Ovary (tissue), 9 donors: ENCODE results near the gene ZMIZ1. TPM values are rescaled to one million over a fixed set of nuclear protein-coding genes. Genes with fewer than 3 reads are reported as not detected.

Experiments used
- DNase-seq, 5 donors: peaks; one replicate each; pipeline ENCODE4 v3.0.0-alpha.2; 2019 to 2020
- H3K27ac ChIP-seq, 2 donors: fragments of 200-600 bp; one replicate each; pipeline versions ENCODE4 v1.5.1 to v1.8.0; 2019 to 2022
- H3K27me3 ChIP-seq: fragments of 200-600 bp; one replicate; pipeline ENCODE4 v1.8.0; 2022
- H3K36me3 ChIP-seq: fragments of 200-600 bp; sonication (generic); one replicate; pipeline ENCODE4 v1.5.1; 2019
- H3K4me1 ChIP-seq: one replicate; pipeline ENCODE4 v1.8.1; 2013; ENCODE audit warnings: mild to moderate bottlenecking, moderate library complexity; ENCODE audit not compliant: insufficient read depth
- H3K4me3 ChIP-seq: fragments of 200-600 bp; sonication (generic); one replicate; pipeline ENCODE4 v1.5.1; 2017
- H3K9me3 ChIP-seq, 2 donors: fragments of 200-600 bp in 1 of 2; sonication (generic) in 1 of 2; one replicate each; pipeline versions ENCODE4 v1.5.1 to v1.8.1; 2013 to 2019; ENCODE audit warnings: mild to moderate bottlenecking in 1 of 2, moderate library complexity in 1 of 2
- EP300 ChIP-seq: sonication (generic); formaldehyde crosslinking; IDR thresholded peaks from one replicate; pipeline ENCODE4 v1.6.1; 2017; ENCODE audit warnings: antibody characterized with exemption
- POLR2A ChIP-seq: fragments of 450-650 bp; IDR thresholded peaks from one replicate; pipeline ENCODE4 v1.6.1; 2017; ENCODE audit warnings: antibody characterized with exemption, mild to moderate bottlenecking, moderate library complexity
- WGBS, 3 donors: extraction: QIAGEN DNeasy Blood & Tissue Kit in 1 of 3; methylation state at CpG; one replicate each; pipeline versions ENCODE4 v1.1.5 to v1.1.7; 2013 to 2017; 5-methylcytosine and 5-hydroxymethylcytosine counted together
- intact Hi-C, 4 donors: fragments of 100-400 bp; cut with DNase I; formaldehyde crosslinking; loops; one replicate each; pipeline versions ENCODE4 v1.11.0 to v1.15.1; 2022 to 2023
- polyA plus RNA-seq, 2 donors: library from polyadenylated mRNA; stranded (reverse); fragments of 200-250 nt in 1 of 2; fragments of 350-450 nt in 1 of 2; fragmentation: Illumina TruSeq in 1 of 2; extraction: RNeasy Lipid Tissue Mini Kit (QIAGEN cat#74804) in 1 of 2; gene quantifications; one replicate each; pipeline ENCODE4 v1.2.3, GENCODE V29; 2013 to 2014
- total RNA-seq, 7 donors: library from RNA; depleted of rRNA in 2 of 7; stranded (reverse); fragments of >200 nt in 2 of 7; fragmentation: NEBNext Ultra II Directional in 3 of 7; extraction: Animal tissue kit (Norgen Biotek cat#: 25700) in 3 of 7; gene quantifications; one replicate each; pipeline versions ENCODE4 v1.1.0 to v1.2.4, GENCODE V29; 2016 to 2023
- TF ChIP-seq, protein P1 (sequence below), 3 donors: fragments of 450-650 bp in 2 of 3; fragments of 200-600 bp in 1 of 3; IDR thresholded peaks; one replicate each; pipeline versions ENCODE4 v1.5.1 to v1.8.0; 2016 to 2022; ENCODE audit warnings: antibody characterized with exemption in 3 of 3, mild to moderate bottlenecking in 1 of 3
- donor health status: DM: no; HTN: no; CAD: no; lungs with moderate emphysema.
- donor health status: DM: no; HTN: no; CAD: no.
- donor health status: Bipolar disorder and iron deficiency.
- donor health status: DM: yes; HTN: yes; CAD: no.
- donor health status: DM: no; HTN: no; CAD: no.
- donor health status: DM: yes; HTN: yes; CAD: no.

Gene ZMIZ1
- total and polyA plus RNA-seq, 9 donors: 30.3 to 117 (median 69.1) TPM

DNA sequence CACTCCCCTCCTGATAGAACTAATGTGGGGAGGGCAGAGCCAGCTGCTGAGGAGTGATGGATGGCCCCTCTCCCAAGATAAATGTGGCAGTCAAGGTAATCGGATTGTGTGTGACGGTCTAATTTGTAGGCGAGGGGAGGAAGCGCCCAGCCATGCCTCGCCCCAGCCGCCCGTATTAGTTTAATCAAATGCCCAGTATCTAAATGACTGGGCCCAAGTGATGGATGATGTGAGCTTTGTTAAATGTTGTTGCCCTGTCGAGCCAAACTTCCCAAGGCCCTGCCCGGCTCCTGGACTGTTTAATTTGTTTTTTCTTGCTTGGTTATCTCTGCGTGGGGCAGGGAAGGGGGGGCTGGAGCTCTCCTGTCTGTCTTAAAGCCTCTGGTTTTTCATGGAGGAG, 190.1 kb downstream of the ZMIZ1 start:
- no peaks in the 10 kb centered on the region for H3K36me3 ChIP-seq
- H3K4me3 ChIP-seq: no peak overlapping the region
- intact Hi-C loops: no loop called here
- H3K27me3 ChIP-seq: no peaks in the 10 kb centered on the region
- no peak for TF ChIP-seq EP300
- TF ChIP-seq POLR2A: no peak
- TF ChIP-seq, protein P1, sequence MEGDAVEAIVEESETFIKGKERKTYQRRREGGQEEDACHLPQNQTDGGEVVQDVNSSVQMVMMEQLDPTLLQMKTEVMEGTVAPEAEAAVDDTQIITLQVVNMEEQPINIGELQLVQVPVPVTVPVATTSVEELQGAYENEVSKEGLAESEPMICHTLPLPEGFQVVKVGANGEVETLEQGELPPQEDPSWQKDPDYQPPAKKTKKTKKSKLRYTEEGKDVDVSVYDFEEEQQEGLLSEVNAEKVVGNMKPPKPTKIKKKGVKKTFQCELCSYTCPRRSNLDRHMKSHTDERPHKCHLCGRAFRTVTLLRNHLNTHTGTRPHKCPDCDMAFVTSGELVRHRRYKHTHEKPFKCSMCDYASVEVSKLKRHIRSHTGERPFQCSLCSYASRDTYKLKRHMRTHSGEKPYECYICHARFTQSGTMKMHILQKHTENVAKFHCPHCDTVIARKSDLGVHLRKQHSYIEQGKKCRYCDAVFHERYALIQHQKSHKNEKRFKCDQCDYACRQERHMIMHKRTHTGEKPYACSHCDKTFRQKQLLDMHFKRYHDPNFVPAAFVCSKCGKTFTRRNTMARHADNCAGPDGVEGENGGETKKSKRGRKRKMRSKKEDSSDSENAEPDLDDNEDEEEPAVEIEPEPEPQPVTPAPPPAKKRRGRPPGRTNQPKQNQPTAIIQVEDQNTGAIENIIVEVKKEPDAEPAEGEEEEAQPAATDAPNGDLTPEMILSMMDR (IDR thresholded peaks at IDR 0.05): no peak
- peaks cover 16% of the 10 kb centered on the region for H3K4me1 ChIP-seq
- no peak for DNase-seq
- peak overlapping the region in 1 of 2 donors; percentile 21 for H3K27ac ChIP-seq
- H3K9me3 ChIP-seq: no peaks in the 10 kb centered on the region
- 54 to 77% (median 66%) methylated on average over 10 of the region's 10 CpGs for WGBS, 3 donors

DNA sequence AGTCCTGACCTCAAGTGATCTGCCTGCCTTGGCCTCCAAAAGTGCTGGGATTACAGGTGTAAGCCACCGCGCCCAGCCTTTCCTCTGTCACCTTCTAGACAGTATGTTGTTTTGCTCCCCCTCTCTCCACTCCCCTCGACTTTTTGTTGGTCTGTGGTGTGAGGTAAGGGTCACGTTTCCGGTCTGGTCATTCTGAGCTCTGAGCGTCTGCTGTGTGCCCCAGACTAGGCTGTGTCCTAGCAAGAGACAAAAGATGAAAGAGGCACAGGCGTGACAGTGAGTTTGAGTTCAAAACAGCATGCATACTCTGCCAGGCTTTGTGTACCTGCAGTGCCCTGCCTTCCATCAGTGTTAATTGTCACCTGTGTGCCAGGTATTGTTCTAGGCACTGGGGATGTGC, 191.1 kb downstream of the ZMIZ1 start:
- 84 to 89% (median 86%) methylated on average over 7 of the region's 7 CpGs for WGBS, 3 donors
- Histone ChIP-seq H3K36me3 (no peaks in the 10 kb centered on the region), H3K4me1 (peaks cover 16% of the 10 kb centered on the region), H3K4me3 (no peak overlapping the region), H3K27me3 (no peaks in the 10 kb centered on the region), H3K9me3 (no peaks in the 10 kb centered on the region), H3K27ac (no peak overlapping the region)
- TF ChIP-seq EP300 (no peak), POLR2A (no peak)
- TF ChIP-seq, protein P1 (IDR thresholded peaks at IDR 0.05): no peak
- DNase-seq: no peak
- intact Hi-C loops: no loop called here

DNA sequence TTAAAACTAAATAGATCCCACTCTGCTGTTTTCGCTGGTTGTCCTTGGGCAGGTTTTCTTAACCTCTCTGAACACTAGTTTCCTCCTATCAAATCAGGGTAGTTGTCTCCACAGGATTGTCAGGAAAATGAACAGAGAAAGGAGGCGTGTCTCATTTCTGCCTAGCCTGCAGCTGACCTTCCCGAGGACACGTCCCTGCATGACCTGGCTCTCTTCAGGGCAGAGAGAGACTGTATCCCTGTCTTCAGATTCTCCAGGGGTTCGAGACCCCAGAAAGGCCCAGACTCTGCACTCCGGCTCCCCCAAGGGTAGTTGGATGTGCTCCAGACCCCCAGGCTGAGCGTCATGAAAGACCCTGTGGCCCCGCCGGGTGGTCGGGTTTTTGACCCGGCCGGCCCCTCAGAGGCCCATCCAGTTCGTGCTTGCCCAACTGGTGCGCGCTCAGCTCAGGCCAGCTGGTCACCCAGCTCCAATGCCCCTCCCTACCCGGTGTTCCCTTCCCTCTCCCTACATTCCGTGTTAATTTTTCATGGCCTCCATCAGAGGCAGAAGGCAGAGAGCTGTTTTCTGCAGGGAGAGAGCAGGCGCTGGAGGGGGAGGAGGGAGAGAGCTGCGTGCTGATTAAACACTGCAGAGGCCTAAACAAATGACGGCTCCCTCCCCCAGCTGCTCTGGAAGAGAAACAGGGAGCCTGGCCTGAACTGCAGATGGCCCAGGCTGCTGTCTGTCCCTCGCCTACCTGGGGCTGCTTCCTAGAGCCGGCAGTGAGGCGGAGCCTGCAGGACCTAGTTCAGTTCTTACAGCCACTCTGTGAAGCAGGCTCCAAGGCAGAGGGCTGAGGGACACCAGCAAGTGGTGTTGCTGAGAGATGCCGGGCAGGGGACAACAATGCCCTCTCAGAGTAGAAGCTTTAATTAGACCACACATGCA, 192.3 kb downstream of the ZMIZ1 start:
- TF ChIP-seq POLR2A: no peak
- TF ChIP-seq EP300: no peak
- TF ChIP-seq, protein P1 (IDR thresholded peaks at IDR 0.05): no peak
- no peaks in the 10 kb centered on the region for H3K9me3 ChIP-seq
- intact Hi-C loops: no loop called here
- H3K4me3 ChIP-seq: no peak overlapping the region
- peaks cover 20% of the 10 kb centered on the region for H3K4me1 ChIP-seq
- WGBS, 3 donors: 14 to 21% (median 19%) methylated on average over 24 of the region's 24 CpGs
- H3K27me3 ChIP-seq: no peaks in the 10 kb centered on the region
- DNase-seq: peak; percentile 58 to 79 (median 70)
- H3K36me3 ChIP-seq: no peaks in the 10 kb centered on the region
- H3K27ac ChIP-seq: peak overlapping the region in 1 of 2 donors; percentile 63

DNA sequence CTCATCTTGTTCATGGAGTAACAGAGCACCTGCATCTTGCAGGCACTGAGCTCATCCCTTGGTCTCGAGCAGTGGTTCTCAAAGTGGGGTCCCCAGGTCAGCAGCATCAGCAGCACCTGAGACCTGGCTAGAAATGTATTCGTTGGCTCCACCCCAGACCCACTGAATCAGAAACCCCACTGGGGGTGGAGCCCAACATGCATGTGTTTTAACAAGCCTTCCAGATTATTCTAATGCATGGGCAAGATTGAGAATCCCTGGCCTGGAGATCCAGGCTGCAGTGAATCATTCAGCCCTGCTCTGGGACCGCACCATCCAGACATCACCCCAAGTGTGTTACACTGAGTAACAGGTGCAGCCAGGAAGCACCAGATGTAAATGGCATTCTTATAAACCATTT, 193.4 kb downstream of the ZMIZ1 start:
- H3K27ac ChIP-seq: peak overlapping the region in 1 of 2 donors; percentile 63
- TF ChIP-seq, protein P1 (IDR thresholded peaks at IDR 0.05): no peak
- TF ChIP-seq POLR2A (no peak), EP300 (no peak)
- 73 to 91% (median 76%) methylated on average over 3 of the region's 3 CpGs for WGBS, 3 donors
- H3K36me3 ChIP-seq: no peaks in the 10 kb centered on the region
- no peaks in the 10 kb centered on the region for H3K27me3 ChIP-seq
- intact Hi-C loops: no loop called here
- no peak overlapping the region for H3K4me3 ChIP-seq
- H3K9me3 ChIP-seq: no peaks in the 10 kb centered on the region
- DNase-seq: no peak
- peaks cover 23% of the 10 kb centered on the region for H3K4me1 ChIP-seq
